GM12878 (cell line): Measurements from ENCODE around the gene ZFP3. TPM values are rescaled to one million over a fixed set of nuclear protein-coding genes. Genes with fewer than 3 reads are reported as not detected.

Experiments
- ATAC-seq: fragments of 200-7000 bp; cut with Tn5 transposase; 3 replicates; pipeline ENCODE4 v1.9.1; 2020; ENCODE audit warnings: mild to moderate bottlenecking, moderate library complexity
- BruUV-seq: library from RNA; stranded (reverse); fragments of 400-500 nt; replicated peaks from 2 replicates; lab custom pipeline; 2021; lab: Mats Ljungman, UMichigan
- CTCF ChIA-PET: fragments of 300-600 bp; sonication (Branson Sonifier 250); formaldehyde crosslinking; extraction: SDS; loops from one replicate; lab custom pipeline; 2021; ENCODE audit warnings: inconsistent platforms; lab: Yijun Ruan, JAX
- POLR2A ChIA-PET: fragments of 350-600 bp; formaldehyde crosslinking; extraction: SDS; loops from one replicate; lab custom pipeline; 2021; ENCODE audit warnings: inconsistent platforms; lab: Charles Lee
- RAD21 ChIA-PET: fragments of 300-600 bp; sonication (Branson Sonifier 250); formaldehyde crosslinking; loops from one replicate; lab custom pipeline; 2023; ENCODE audit warnings: antibody characterized with exemption; ENCODE audit not compliant: unreplicated experiment; lab: Charles Lee
- SMC1A ChIA-PET: fragments of 300-600 bp; sonication (Branson Sonifier 250); formaldehyde crosslinking; loops from one replicate; lab custom pipeline; 2023; ENCODE audit not compliant: unreplicated experiment, uncharacterized antibody; lab: Charles Lee
- DNase-seq: peaks from one replicate; pipeline ENCODE4 v3.0.0-alpha.2; 2011; ENCODE audit warnings: low read depth, low spot score
- FAIRE-seq: peaks from 3 replicates; lab custom pipeline; 2011; peaks lifted over from hg19 to GRCh38; lab: Jason Lieb, UNC
- H2AFZ ChIP-seq: 2 replicates; pipeline ENCODE4 v1.6.0; 2011; ENCODE audit warnings: low read depth, low read length, control low read depth; ENCODE audit not compliant: control insufficient read depth
- H3K27ac ChIP-seq: 2 replicates; pipeline ENCODE4 v1.5.1; 2011; ENCODE audit warnings: control low read depth; ENCODE audit not compliant: control insufficient read depth, insufficient read depth
- H3K27me3 ChIP-seq, 2 experiments: replicated peaks in 1 of 2; 2 replicates each; pipeline versions ENCODE4 v1.6.0 to v1.6.1; 2011; ENCODE audit warnings: low read length in 1 of 2; ENCODE audit not compliant: control insufficient read depth in 2 of 2, insufficient read depth in 2 of 2
- H3K36me3 ChIP-seq, 2 experiments: 2 replicates each; pipeline ENCODE4 v1.5.1; 2011; ENCODE audit warnings: low read length in 1 of 2; ENCODE audit not compliant: control insufficient read depth in 2 of 2, insufficient read depth in 2 of 2
- H3K4me1 ChIP-seq: 2 replicates; pipeline ENCODE4 v1.6.1; 2011; ENCODE audit warnings: mild to moderate bottlenecking, low read length, moderate library complexity, mixed read lengths; ENCODE audit not compliant: control insufficient read depth, insufficient read depth
- H3K4me2 ChIP-seq: 2 replicates; pipeline ENCODE4 v1.6.0; 2011; ENCODE audit warnings: control low read depth; ENCODE audit not compliant: control insufficient read depth, insufficient read depth
- H3K4me3 ChIP-seq: fragments of 200-600 bp; sonication (generic); 2 replicates; pipeline ENCODE4 v1.5.1; 2016
- H3K79me2 ChIP-seq: 2 replicates; pipeline ENCODE4 v1.6.0; 2011; ENCODE audit warnings: low read length; ENCODE audit not compliant: control insufficient read depth, insufficient read depth
- H3K9ac ChIP-seq: 2 replicates; pipeline ENCODE4 v1.8.0; 2011; ENCODE audit warnings: low read length, control low read depth, mixed read lengths; ENCODE audit not compliant: control insufficient read depth, insufficient read depth
- H3K9me3 ChIP-seq: replicated peaks from 3 replicates; pipeline ENCODE4 v1.5.1; 2011; ENCODE audit warnings: mild to moderate bottlenecking, low read length; ENCODE audit not compliant: control insufficient read depth, insufficient read depth
- H4K20me1 ChIP-seq: 2 replicates; pipeline ENCODE4 v1.6.0; 2011; ENCODE audit not compliant: control insufficient read depth, insufficient read depth
- EED ChIP-seq: sonication (generic); IDR thresholded peaks from 2 replicates; pipeline ENCODE4 v1.6.1; 2016; ENCODE audit warnings: antibody characterized with exemption, low read depth
- EGR1 ChIP-seq, 2 experiments: IDR thresholded peaks; 1 replicate in 1 of 2; 2 replicates in 1 of 2; pipeline ENCODE4 v1.6.1; 2011 to 2012; ENCODE audit warnings: low read depth in 2 of 2, low read length in 2 of 2, borderline replicate concordance in 1 of 2, mild to moderate bottlenecking in 1 of 2, moderate library complexity in 1 of 2
- FOXK2 ChIP-seq: fragments of 450-650 bp; IDR thresholded peaks from 2 replicates; pipeline ENCODE4 v1.6.1; 2017; ENCODE audit warnings: mild to moderate bottlenecking, moderate library complexity
- HDAC6 ChIP-seq: fragments of 200-600 bp; sonication (generic); IDR thresholded peaks from one replicate; pipeline ENCODE4 v1.8.0; 2017; ENCODE audit warnings: antibody characterized with exemption; ENCODE audit not compliant: unreplicated experiment
- IRF4 ChIP-seq: IDR thresholded peaks from 2 replicates; pipeline ENCODE4 v1.6.1; 2011; ENCODE audit warnings: low read depth, low read length
- JUND ChIP-seq: IDR thresholded peaks from 2 replicates; pipeline ENCODE4 v1.6.1; 2012; ENCODE audit warnings: low read depth, mild to moderate bottlenecking, low read length, improper control_type of control experiment, moderate library complexity
- MXI1 ChIP-seq: fragments of 150-350 bp; IDR thresholded peaks from 2 replicates; pipeline ENCODE4 v1.6.1; 2011; ENCODE audit warnings: low read depth, mild to moderate bottlenecking, inconsistent platforms, low read length, improper control_type of control experiment
- NFIC ChIP-seq: IDR thresholded peaks from 2 replicates; pipeline ENCODE4 v1.6.1; 2012; ENCODE audit warnings: low read depth, mild to moderate bottlenecking, inconsistent platforms, low read length, moderate library complexity
- NFYA ChIP-seq: IDR thresholded peaks from 2 replicates; pipeline ENCODE4 v1.6.1; 2011; ENCODE audit warnings: low read depth, mild to moderate bottlenecking, low read length, improper control_type of control experiment, borderline replicate concordance
- NRF1 ChIP-seq: conservative IDR thresholded peaks from 2 replicates; pipeline ENCODE4 v1.6.1; 2011; ENCODE audit warnings: mild to moderate bottlenecking, low read depth, low read length, improper control_type of control experiment
- PAX8 ChIP-seq: fragments of 450-650 bp; IDR thresholded peaks from 2 replicates; pipeline ENCODE4 v1.6.1; 2017; ENCODE audit warnings: mild to moderate bottlenecking, moderate library complexity
- PML ChIP-seq: IDR thresholded peaks from 2 replicates; pipeline ENCODE4 v1.6.1; 2012; ENCODE audit warnings: low read length, inconsistent platforms
- RCOR1 ChIP-seq: conservative IDR thresholded peaks from 2 replicates; pipeline ENCODE4 v1.6.1; 2012; ENCODE audit warnings: low read depth, low read length, improper control_type of control experiment
- RELB ChIP-seq: fragments of 450-650 bp; IDR thresholded peaks from 2 replicates; pipeline ENCODE4 v1.6.1; 2017; ENCODE audit warnings: low read depth, mild to moderate bottlenecking, moderate library complexity
- RFX5 ChIP-seq: IDR thresholded peaks from 2 replicates; pipeline ENCODE4 v1.6.1; 2011; ENCODE audit warnings: low read depth, low read length, improper control_type of control experiment
- SP1 ChIP-seq: IDR thresholded peaks from one replicate; pipeline ENCODE4 v1.6.1; 2011; ENCODE audit warnings: low read depth, low read length
- SREBF2 ChIP-seq: IDR thresholded peaks from 2 replicates; pipeline ENCODE4 v1.6.1; 2012; ENCODE audit warnings: mild to moderate bottlenecking, low read length
- TCF3 ChIP-seq: IDR thresholded peaks from 2 replicates; pipeline ENCODE4 v1.6.1; 2012; ENCODE audit warnings: low read depth, mild to moderate bottlenecking, low read length, borderline replicate concordance; ENCODE audit not compliant: insufficient read depth
- YY1 ChIP-seq: IDR thresholded peaks from 2 replicates; pipeline ENCODE4 v1.6.1; 2011; ENCODE audit warnings: low read depth, mild to moderate bottlenecking, low read length
- WGBS: methylation state at CpG from one replicate; pipeline ENCODE4 v1.1.6; 2016; ENCODE audit warnings: low lambda C conversion rate; ENCODE audit not compliant: insufficient replicate concordance, insufficient coverage; ENCODE audit errors: missing lambda C conversion rate; 5-methylcytosine and 5-hydroxymethylcytosine counted together
- in situ Hi-C: fragments of 300-500 bp; cut with MboI; formaldehyde crosslinking; loops from 9 replicates; pipeline ENCODE4 v1.14.3; 2018; ENCODE audit warnings: mixed read lengths
- intact Hi-C: fragments of 100-400 bp; cut with micrococcal nuclease; formaldehyde crosslinking; loops from one replicate; pipeline ENCODE4 v1.14.2; 2022; ENCODE audit not compliant: unreplicated experiment
- polyA plus RNA-seq, 11 experiments: library from polyadenylated mRNA; depleted of rRNA in 4 of 11; unstranded in 6 of 11; stranded (reverse) in 5 of 11; fragments of >200 nt; fragmentation: Nextera tagmentation in 4 of 11; fragmentation: Illumina TruSeq in 1 of 11; extraction: Ambion mirVana in 4 of 11; extraction: Trizol in 1 of 11; gene quantifications; 1 replicate in 1 of 11; 2 replicates in 10 of 11; pipeline versions ENCODE4 v1.2.1 to v1.2.3, GENCODE V29; 2011 to 2016; ENCODE audit warnings: inconsistent platforms in 2 of 11, missing spikeins in 2 of 11, low read depth in 1 of 11
- total RNA-seq, 4 experiments: library from RNA; depleted of rRNA in 3 of 4; stranded (reverse); fragments of >200 nt in 3 of 4; fragmentation: Illumina TruSeq in 1 of 4; extraction: Trizol in 1 of 4; gene quantifications; 2 replicates each; pipeline versions ENCODE4 v1.2.1 to v1.2.3, GENCODE V29; 2013 to 2021
- TF ChIP-seq, protein P1 (sequence below): fragments of 150-350 bp; IDR thresholded peaks from 2 replicates; pipeline ENCODE4 v1.6.1; 2016; ENCODE audit warnings: low read depth, low read length

ZFP3 gene
- total and polyA plus RNA-seq, 10 of the 15 experiments (the other 5 are each of a cell fraction or from before 2014, with no cell fraction given): 0.37 to 4.1 (median 1.6) TPM

GRCh38 chr17:5097101-5097834, 19.0 kb downstream of the ZFP3 start:
- Histone ChIP-seq H3K27me3 (no peaks in the 10 kb centered on the region; a peak in 1 of 4 replicates), H4K20me1 (no peaks in the 10 kb centered on the region), H3K36me3 (no peaks in the 10 kb centered on the region), H2AFZ (no peak overlapping the region), H3K9me3 (peaks cover 43% of the 10 kb centered on the region), H3K4me3 (no peak overlapping the region), H3K9ac (no peak overlapping the region), H3K27ac (no peak overlapping the region), H3K4me2 (no peak overlapping the region), H3K4me1 (no peaks in the 10 kb centered on the region), H3K79me2 (no peaks in the 10 kb centered on the region)
- DNase-seq (no peak), ATAC-seq (no peak), FAIRE-seq (no peak)
- ChIA-PET CTCF (no interaction called here), RAD21 (no interaction called here), POLR2A (interaction anchor here (0.6 kb wide), 1 partner anchor 80 kb away, joined by 3 read pairs; no protein-coding TSS in a partner anchor), SMC1A (no interaction called here)
- in situ Hi-C loops: no loop called here
- intact Hi-C loops: no loop called here
- no TSS peak for BruUV-seq
- WGBS: 47% methylated on average over 51 of the region's 63 CpGs
- TF ChIP-seq SP1 (no peak), IRF4 (no peak), NFIC (no peak), EGR1 (IDR thresholded peaks at IDR 0.05; ENCODE audit: borderline replicate concordance in 1 of 2, low read depth in 2 of 2, low read length in 2 of 2) (no peak), SREBF2 (no peak), FOXK2 (no peak), TCF3 (no peak), MXI1 (no peak), HDAC6 (no peak), NFYA (no peak), JUND (no peak), NRF1 (no peak), PML (no peak), YY1 (no peak), RCOR1 (no peak), RFX5 (no peak), PAX8 (no peak), RELB (no peak), EED (no peak)
- TF ChIP-seq, protein P1, sequence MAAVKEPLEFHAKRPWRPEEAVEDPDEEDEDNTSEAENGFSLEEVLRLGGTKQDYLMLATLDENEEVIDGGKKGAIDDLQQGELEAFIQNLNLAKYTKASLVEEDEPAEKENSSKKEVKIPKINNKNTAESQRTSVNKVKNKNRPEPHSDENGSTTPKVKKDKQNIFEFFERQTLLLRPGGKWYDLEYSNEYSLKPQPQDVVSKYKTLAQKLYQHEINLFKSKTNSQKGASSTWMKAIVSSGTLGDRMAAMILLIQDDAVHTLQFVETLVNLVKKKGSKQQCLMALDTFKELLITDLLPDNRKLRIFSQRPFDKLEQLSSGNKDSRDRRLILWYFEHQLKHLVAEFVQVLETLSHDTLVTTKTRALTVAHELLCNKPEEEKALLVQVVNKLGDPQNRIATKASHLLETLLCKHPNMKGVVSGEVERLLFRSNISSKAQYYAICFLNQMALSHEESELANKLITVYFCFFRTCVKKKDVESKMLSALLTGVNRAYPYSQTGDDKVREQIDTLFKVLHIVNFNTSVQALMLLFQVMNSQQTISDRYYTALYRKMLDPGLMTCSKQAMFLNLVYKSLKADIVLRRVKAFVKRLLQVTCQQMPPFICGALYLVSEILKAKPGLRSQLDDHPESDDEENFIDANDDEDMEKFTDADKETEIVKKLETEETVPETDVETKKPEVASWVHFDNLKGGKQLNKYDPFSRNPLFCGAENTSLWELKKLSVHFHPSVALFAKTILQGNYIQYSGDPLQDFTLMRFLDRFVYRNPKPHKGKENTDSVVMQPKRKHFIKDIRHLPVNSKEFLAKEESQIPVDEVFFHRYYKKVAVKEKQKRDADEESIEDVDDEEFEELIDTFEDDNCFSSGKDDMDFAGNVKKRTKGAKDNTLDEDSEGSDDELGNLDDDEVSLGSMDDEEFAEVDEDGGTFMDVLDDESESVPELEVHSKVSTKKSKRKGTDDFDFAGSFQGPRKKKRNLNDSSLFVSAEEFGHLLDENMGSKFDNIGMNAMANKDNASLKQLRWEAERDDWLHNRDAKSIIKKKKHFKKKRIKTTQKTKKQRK: no peak
